ENCODE data around the gene PLPPR1.

DNA sequence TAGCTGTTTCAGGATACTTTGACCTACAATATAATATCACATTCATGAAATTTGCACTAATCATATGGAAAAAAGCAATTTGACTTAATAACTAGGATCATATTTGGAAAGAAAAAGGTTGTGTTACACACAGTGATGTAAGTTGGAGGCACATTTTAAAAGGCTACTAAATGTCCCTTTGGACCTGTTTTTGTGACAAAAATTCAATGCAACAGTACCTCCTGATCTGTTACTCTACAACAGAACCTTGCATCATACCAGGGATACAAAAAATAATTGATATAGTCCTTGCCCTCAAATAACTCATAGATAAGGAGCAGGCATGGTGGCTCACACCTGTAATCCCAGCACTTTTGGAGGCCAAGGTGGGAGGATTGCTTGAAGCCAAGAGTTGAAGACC, 289.2 kb downstream of the PLPPR1 start:
- TF ChIP-seq, protein P1, sequence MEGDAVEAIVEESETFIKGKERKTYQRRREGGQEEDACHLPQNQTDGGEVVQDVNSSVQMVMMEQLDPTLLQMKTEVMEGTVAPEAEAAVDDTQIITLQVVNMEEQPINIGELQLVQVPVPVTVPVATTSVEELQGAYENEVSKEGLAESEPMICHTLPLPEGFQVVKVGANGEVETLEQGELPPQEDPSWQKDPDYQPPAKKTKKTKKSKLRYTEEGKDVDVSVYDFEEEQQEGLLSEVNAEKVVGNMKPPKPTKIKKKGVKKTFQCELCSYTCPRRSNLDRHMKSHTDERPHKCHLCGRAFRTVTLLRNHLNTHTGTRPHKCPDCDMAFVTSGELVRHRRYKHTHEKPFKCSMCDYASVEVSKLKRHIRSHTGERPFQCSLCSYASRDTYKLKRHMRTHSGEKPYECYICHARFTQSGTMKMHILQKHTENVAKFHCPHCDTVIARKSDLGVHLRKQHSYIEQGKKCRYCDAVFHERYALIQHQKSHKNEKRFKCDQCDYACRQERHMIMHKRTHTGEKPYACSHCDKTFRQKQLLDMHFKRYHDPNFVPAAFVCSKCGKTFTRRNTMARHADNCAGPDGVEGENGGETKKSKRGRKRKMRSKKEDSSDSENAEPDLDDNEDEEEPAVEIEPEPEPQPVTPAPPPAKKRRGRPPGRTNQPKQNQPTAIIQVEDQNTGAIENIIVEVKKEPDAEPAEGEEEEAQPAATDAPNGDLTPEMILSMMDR (IDR thresholded peaks at IDR 0.05): no peak
- no peak for TF ChIP-seq EP300 (IDR thresholded peaks at IDR 0.05)
